CD4-positive, alpha-beta T cell treated with Interleukin-6 at 100 ng/mL for 8 hours (primary cell): ENCODE data around the gene MAP4K4.

Experiments
- DNase-seq: peaks from one replicate; pipeline ENCODE4 v3.0.0-alpha.2; 2020; ENCODE audit warnings: mixed read lengths, low spot score

Gene MAP4K4

GRCh38 chr2:101837354-101837753 is 139.8 kb downstream of the MAP4K4 start:
- DNase-seq, result no peak

GRCh38 chr2:101841679-101842327 is 144.3 kb downstream of the MAP4K4 start:
- DNase-seq, result no peak

- DNase-seq, result no peak
Observed at GRCh38 chr2:101842471-101842870, 145.0 kb downstream of the MAP4K4 start.

- no peak for DNase-seq
Observed at GRCh38 chr2:101843048-101843447, 145.5 kb downstream of the MAP4K4 start.

GRCh38 chr2:101843471-101843870 is 146.0 kb downstream of the MAP4K4 start:
- no peak for DNase-seq

GRCh38 chr2:101844055-101844635 is 146.6 kb downstream of the MAP4K4 start:
- no peak for DNase-seq

GRCh38 chr2:101846973-101847372 is 149.5 kb downstream of the MAP4K4 start:
- DNase-seq, result no peak

- DNase-seq, result no peak
Observed at GRCh38 chr2:101847661-101848339, 150.3 kb downstream of the MAP4K4 start.

- DNase-seq, result no peak
Observed at GRCh38 chr2:101848769-101849410, 151.4 kb downstream of the MAP4K4 start.

GRCh38 chr2:101850450-101850849 is 152.9 kb downstream of the MAP4K4 start:
- no peak for DNase-seq

- DNase-seq, result no peak
Observed at GRCh38 chr2:101850991-101851390, 153.5 kb downstream of the MAP4K4 start.

GRCh38 chr2:101852824-101853223 is 155.3 kb downstream of the MAP4K4 start:
- DNase-seq, result no peak

GRCh38 chr2:101854877-101855276 is 157.4 kb downstream of the MAP4K4 start:
- no peak for DNase-seq

GRCh38 chr2:101855776-101856175 is 158.3 kb downstream of the MAP4K4 start:
- no peak for DNase-seq

- no peak for DNase-seq
Observed at GRCh38 chr2:101858246-101858645, 160.7 kb downstream of the MAP4K4 start.

GRCh38 chr2:101858910-101859309 is 161.4 kb downstream of the MAP4K4 start:
- DNase-seq, result no peak

- no peak for DNase-seq
Observed at GRCh38 chr2:101859604-101860003, 162.1 kb downstream of the MAP4K4 start.

GRCh38 chr2:101860157-101860556 is 162.7 kb downstream of the MAP4K4 start:
- DNase-seq, result no peak

GRCh38 chr2:101860782-101861181 is 163.3 kb downstream of the MAP4K4 start:
- no peak for DNase-seq

GRCh38 chr2:101861382-101861781 is 163.9 kb downstream of the MAP4K4 start:
- no peak for DNase-seq

GRCh38 chr2:101863534-101863933 is 166.0 kb downstream of the MAP4K4 start:
- no peak for DNase-seq

GRCh38 chr2:101864426-101864825 is 166.9 kb downstream of the MAP4K4 start:
- DNase-seq, result no peak

- no peak for DNase-seq
Observed at GRCh38 chr2:101868525-101868924, 171.0 kb downstream of the MAP4K4 start.
